NT2/D1 (cell line): ENCODE results near the gene MX2.

Source experiments
- DNase-seq: peaks from one replicate; pipeline ENCODE4 v3.0.0-alpha.2; 2011; ENCODE audit warnings: low read depth, low spot score
- H3K27me3 ChIP-seq: 2 replicates; pipeline ENCODE4 v1.6.0; 2011; ENCODE audit warnings: mild to moderate bottlenecking; ENCODE audit not compliant: insufficient read length, insufficient read depth
- H3K36me3 ChIP-seq: 2 replicates; pipeline ENCODE4 v1.6.1; 2011; ENCODE audit warnings: mild to moderate bottlenecking, low read length, mixed read lengths; ENCODE audit not compliant: insufficient read depth, insufficient read length
- H3K4me1 ChIP-seq: 2 replicates; pipeline ENCODE4 v1.5.1; 2011; ENCODE audit not compliant: insufficient read depth, insufficient read length
- H3K4me3 ChIP-seq: 2 replicates; pipeline ENCODE4 v1.5.1; 2011; ENCODE audit warnings: low read depth; ENCODE audit not compliant: insufficient read length
- H3K9ac ChIP-seq: 2 replicates; pipeline ENCODE4 v1.6.0; 2011; ENCODE audit warnings: low read depth; ENCODE audit not compliant: insufficient read length
- H3K9me3 ChIP-seq: 2 replicates; pipeline ENCODE4 v1.5.1; 2011; ENCODE audit warnings: mild to moderate bottlenecking, low read length; ENCODE audit not compliant: insufficient read depth
- SUZ12 ChIP-seq: IDR thresholded peaks from 2 replicates; pipeline ENCODE4 v1.6.1; 2011; ENCODE audit not compliant: insufficient read length, insufficient read depth; ENCODE audit errors: extremely low read depth
- YY1 ChIP-seq: IDR thresholded peaks from 2 replicates; pipeline ENCODE4 v1.6.1; 2011; ENCODE audit not compliant: insufficient read length, insufficient read depth
- ZNF274 ChIP-seq: IDR thresholded peaks from 2 replicates; pipeline ENCODE4 v1.6.1; 2011; ENCODE audit warnings: mild to moderate bottlenecking, low read depth, low read length

Gene MX2

GRCh38 chr21:41451753-41452676 is 90.2 kb downstream of the MX2 start:
- Histone ChIP-seq H3K9me3 (no peaks in the 10 kb centered on the region), H3K4me3 (no peak overlapping the region), H3K4me1 (peaks cover 14% of the 10 kb centered on the region), H3K27me3 (no peaks in the 10 kb centered on the region), H3K9ac (no peak overlapping the region), H3K36me3 (no peaks in the 10 kb centered on the region)
- no peak for DNase-seq
- TF ChIP-seq YY1 (no peak), ZNF274 (no peak), SUZ12 (no peak)

GRCh38 chr21:41453198-41453597 is 91.4 kb downstream of the MX2 start:
- Histone ChIP-seq H3K9me3 (no peaks in the 10 kb centered on the region), H3K36me3 (no peaks in the 10 kb centered on the region), H3K4me1 (peaks cover 14% of the 10 kb centered on the region), H3K4me3 (no peak overlapping the region), H3K9ac (no peak overlapping the region), H3K27me3 (no peaks in the 10 kb centered on the region)
- TF ChIP-seq YY1 = no peak
- no peak for TF ChIP-seq SUZ12
- no peak for TF ChIP-seq ZNF274
- DNase-seq = no peak

DNA sequence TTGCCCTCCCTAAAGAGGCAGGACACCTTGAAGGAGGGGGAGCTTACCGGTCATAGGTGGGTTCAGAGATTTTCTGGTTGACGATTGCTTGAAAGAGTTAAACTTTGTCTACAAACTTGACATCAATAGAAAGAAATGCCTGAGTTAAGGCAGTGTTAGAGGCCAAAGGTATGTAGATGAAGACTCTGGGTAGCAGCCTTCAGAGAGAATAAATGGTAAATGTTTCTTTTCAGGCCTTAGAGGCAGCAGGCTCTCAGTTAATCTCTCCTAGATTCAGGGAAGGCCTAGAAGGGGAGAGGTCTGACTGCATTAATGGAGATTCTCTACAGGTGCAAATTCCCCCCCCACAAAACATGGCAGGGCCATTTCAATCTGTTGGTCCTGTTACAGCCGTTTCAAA is 91.9 kb downstream of the MX2 start:
- H3K4me3 ChIP-seq = no peak overlapping the region
- no peaks in the 10 kb centered on the region for H3K27me3 ChIP-seq
- no peak overlapping the region for H3K9ac ChIP-seq
- TF ChIP-seq YY1 (no peak), ZNF274 (no peak), SUZ12 (no peak)
- H3K9me3 ChIP-seq = no peaks in the 10 kb centered on the region
- peaks cover 20% of the 10 kb centered on the region for H3K4me1 ChIP-seq
- peak; percentile 48 for DNase-seq
- no peaks in the 10 kb centered on the region for H3K36me3 ChIP-seq

- Histone ChIP-seq H3K36me3 (no peaks in the 10 kb centered on the region), H3K9me3 (peaks cover 13% of the 10 kb centered on the region; the same call in 1 of the 2 replicates), H3K4me3 (no peak overlapping the region), H3K9ac (no peak overlapping the region), H3K27me3 (no peaks in the 10 kb centered on the region), H3K4me1 (peaks cover 18% of the 10 kb centered on the region)
- no peak for DNase-seq
- TF ChIP-seq YY1 = no peak
- no peak for TF ChIP-seq ZNF274
- TF ChIP-seq SUZ12 = no peak
Observed at GRCh38 chr21:41458121-41458520, 96.3 kb downstream of the MX2 start.

- Histone ChIP-seq H3K36me3 (no peaks in the 10 kb centered on the region), H3K9me3 (peaks cover 18% of the 10 kb centered on the region), H3K9ac (no peak overlapping the region), H3K4me3 (no peak overlapping the region), H3K27me3 (no peaks in the 10 kb centered on the region), H3K4me1 (peaks cover 14% of the 10 kb centered on the region)
- DNase-seq = no peak
- TF ChIP-seq YY1 (no peak), ZNF274 (no peak), SUZ12 (no peak)
Observed at GRCh38 chr21:41458559-41458958, 96.7 kb downstream of the MX2 start.
